ENCODE data around the gene SLC8A1. TPM values are rescaled to one million over a fixed set of nuclear protein-coding genes. Genes with fewer than 3 reads are reported as not detected.

The SLC8A1 gene
- total RNA-seq, 1 donor from 2014 or later, result 6.0 TPM

GRCh38 chr2:40321016-40321623 is 130.8 kb downstream of the SLC8A1 start:
- ATAC-seq (no peak), DNase-seq (ENCODE audit: low spot score) (no peak)

DNA sequence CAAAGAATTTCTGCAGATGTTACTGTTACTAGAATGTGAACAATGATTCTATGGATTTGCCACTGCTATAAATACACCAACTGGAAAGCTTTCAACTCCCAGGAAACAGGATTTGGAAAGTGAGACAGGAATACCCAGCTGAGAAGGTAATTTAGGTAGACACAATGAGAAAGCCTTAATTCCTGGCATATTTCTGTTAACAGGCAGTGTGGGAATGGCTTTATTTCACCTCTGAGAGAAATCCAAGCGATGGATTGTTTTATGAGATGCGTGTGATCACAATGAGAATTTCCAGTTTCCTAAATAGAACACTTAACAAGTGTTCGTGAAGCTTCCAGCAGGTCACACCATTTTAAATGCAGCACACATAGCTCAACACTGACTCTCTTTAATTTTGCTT is 133.0 kb downstream of the SLC8A1 start:
- DNase-seq (ENCODE audit: low spot score) (no peak), ATAC-seq (no peak)

DNA sequence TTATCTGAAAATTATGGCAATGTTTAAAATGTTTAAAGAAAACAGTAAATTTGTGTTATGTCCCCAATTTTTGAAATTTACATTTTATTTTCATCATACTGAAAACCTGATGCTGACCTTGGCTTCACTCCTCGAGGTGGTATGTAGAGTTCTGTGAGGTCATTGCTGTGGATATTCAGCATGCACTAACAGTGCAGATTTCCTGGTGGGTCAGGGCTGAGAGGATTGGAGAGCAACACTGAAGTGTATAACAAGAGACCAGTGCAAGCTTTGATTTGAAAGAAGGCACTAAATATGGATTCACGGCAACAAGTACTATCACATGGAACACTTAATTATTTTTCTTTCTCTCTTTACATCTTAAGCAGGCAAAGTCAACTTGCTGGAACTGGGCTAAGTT is 134.1 kb downstream of the SLC8A1 start:
- no peak for DNase-seq (ENCODE audit: low spot score)
- no peak for ATAC-seq

GRCh38 chr2:40317046-40317445 is 134.8 kb downstream of the SLC8A1 start:
- no peak for DNase-seq (ENCODE audit: low spot score)
- ATAC-seq, result no peak

DNA sequence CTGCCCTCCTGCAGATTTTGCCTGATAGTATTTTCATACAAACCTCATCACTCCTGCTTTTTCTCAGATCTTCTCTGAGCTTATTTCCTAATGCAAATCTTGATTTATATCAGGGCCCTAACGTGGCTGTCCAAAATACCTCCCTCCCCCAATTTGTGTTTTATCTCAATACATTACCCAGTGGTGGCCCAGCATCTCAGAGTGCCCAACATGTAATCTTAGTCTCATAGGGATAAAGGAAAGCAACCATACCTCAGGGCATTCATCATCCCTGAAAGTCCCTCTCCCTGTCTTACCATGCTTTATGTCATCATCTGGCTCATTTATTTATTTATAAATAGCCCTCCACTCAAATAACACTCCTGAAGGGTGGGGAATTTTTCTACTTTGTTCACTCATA is 135.3 kb downstream of the SLC8A1 start:
- no peak for ATAC-seq

DNA sequence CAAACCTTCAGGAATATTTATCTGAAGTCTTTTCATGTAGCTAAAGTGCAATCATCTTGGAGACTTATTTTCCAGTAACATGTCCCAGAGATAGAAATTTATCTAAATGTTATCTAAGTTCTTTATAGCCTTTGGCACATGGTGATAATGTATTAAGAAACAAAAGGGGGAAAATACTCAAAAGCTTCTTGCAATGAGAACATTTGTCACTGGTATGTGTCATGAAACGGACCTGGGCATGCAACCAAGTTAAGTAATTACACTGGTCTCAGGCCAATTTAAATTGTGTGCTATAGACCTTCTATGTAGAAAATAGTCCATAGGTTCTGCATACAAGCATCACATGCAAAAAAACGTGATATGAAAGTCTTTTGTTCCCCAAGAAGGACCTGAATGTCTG is 136.2 kb downstream of the SLC8A1 start:
- no peak for ATAC-seq
- DNase-seq (ENCODE audit: low spot score), result no peak

More for the DNA sequence above, 135.3 kb downstream of the SLC8A1 start:
- no peak for DNase-seq (ENCODE audit: low spot score)

- DNase-seq (ENCODE audit: low spot score) (no peak), ATAC-seq (no peak)
These were observed 140.9 kb downstream of the SLC8A1 start for GRCh38 chr2:40311026-40311425.

GRCh38 chr2:40310303-40310702 is 141.6 kb downstream of the SLC8A1 start:
- ATAC-seq (no peak), DNase-seq (ENCODE audit: low spot score) (no peak)

DNA sequence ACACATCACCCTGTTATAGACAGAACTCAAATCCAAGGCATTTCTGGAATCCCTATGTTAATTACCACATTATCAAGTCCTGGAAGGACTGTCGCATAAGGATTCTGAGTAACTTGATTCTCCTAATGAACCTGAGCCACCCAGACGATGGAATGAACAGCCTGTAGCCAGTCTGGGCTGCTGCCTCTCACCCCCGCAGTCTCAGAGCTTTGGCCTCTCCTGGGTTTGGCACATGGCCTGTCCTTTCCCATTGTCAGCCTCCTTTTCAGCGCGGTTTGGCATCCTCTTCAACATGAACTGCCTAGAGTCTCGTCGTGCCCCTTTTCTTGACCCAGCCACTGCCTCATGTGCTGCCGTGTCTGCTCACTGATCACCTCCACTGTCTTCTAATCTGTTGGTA is 147.6 kb downstream of the SLC8A1 start:
- DNase-seq (ENCODE audit: low spot score) (no peak), ATAC-seq (no peak)

- no peak for ATAC-seq
- no peak for DNase-seq (ENCODE audit: low spot score)
These were observed 148.1 kb downstream of the SLC8A1 start for GRCh38 chr2:40303746-40304145.

GRCh38 chr2:40302751-40303325 is 149.1 kb downstream of the SLC8A1 start:
- ATAC-seq, result no peak

GRCh38 chr2:40300391-40300790 is 151.5 kb downstream of the SLC8A1 start:
- ATAC-seq (no peak), DNase-seq (ENCODE audit: low spot score) (no peak)

More at GRCh38 chr2:40302751-40303325, 149.1 kb downstream of the SLC8A1 start:
- no peak for DNase-seq (ENCODE audit: low spot score)

- ATAC-seq, result no peak
These were observed 152.1 kb downstream of the SLC8A1 start for GRCh38 chr2:40299781-40300180.

GRCh38 chr2:40299173-40299572 is 152.7 kb downstream of the SLC8A1 start:
- DNase-seq (ENCODE audit: low spot score) (no peak), ATAC-seq (no peak)

More at GRCh38 chr2:40299781-40300180, 152.1 kb downstream of the SLC8A1 start:
- no peak for DNase-seq (ENCODE audit: low spot score)

DNA sequence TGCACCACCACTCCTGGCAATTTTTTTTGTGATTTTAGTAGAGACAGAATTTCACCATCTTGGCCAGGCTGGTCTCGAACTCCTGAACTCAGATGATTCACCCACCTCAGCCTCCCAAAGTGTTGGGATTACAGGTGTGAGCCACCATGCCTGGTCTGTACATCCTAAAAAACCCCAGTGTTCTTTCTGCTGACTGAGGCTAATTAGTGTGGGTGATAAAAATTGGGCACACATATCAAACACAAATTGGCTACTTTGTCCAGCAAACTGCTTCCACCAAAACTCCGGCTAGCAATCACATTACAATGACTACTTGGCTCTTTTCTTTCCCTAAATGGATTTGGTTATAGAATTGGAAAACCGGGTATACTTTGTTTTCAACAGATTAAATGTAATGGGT is 153.9 kb downstream of the SLC8A1 start:
- no peak for DNase-seq (ENCODE audit: low spot score)
- no peak for ATAC-seq

DNA sequence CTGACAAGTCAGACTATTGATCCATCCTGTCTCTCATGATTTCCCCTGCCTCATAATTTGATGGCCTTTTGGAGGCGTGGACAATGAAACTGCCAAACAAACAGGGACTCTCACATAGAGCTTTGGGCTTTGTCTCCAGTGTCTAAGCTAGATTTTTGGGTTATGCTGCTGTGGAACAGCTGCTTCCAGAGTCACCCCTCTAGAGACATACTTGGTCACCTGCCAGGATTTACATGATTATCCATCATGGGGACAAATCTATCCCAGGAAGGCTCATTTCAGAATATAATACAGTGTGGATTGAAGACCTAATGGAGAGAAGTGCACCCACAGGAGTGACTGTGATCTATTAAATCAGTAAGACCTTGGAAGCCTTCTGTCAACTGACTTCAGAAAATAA is 159.6 kb downstream of the SLC8A1 start:
- ATAC-seq (no peak), DNase-seq (ENCODE audit: low spot score) (no peak)

DNA sequence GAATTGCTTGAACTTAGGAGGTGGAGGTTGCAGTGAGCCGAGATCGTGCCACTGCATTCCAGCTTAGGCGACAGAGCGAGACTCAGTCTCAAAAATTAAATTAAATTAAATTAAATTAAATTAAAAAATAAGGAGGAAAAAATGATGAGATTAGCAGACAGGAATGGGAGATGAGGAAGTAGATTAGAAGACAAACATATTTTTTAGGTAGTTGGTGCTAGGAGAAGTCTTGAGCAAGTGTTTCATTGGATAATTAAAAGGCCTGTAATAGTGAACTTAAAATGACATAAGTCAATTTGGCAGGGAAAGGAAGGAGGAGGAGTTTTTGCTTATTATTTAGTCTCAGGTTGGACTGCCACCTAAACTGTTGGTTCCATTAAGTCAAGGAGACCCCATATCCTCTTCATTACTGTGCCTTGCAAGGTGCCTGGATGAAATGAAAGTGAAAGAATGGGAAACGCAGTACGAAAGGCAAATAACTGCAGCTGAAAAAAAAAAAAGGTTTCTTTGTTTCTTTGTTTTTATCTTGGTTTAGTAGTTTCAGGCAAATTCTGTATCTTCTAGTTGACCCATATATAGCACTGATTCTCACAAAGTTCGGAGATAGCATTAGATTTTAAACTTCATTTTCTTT is 162.0 kb downstream of the SLC8A1 start:
- ATAC-seq (no peak), DNase-seq (ENCODE audit: low spot score) (no peak)

- ATAC-seq (no peak), DNase-seq (ENCODE audit: low spot score) (no peak)
These were observed 164.1 kb downstream of the SLC8A1 start for GRCh38 chr2:40287773-40288172.

DNA sequence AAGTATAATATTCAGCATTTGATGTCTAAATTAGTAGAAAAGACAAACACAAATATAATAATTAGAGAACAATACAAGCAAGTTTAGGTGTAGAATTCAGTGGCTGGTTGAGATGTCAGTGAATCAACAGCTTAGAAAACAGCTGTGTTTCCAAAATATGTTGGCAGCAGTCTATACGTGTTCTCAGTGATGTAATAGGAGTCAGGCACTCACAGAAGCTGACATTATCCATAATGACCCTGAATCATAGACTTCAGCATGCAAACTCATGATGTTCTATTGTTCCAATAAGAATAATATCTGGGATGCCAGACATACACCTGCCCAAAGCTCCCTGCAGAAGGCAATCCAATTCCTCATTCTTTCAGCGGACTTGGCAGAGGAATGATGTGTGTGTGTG is 164.7 kb downstream of the SLC8A1 start:
- DNase-seq (ENCODE audit: low spot score), result no peak
- no peak for ATAC-seq

- ATAC-seq (no peak), DNase-seq (ENCODE audit: low spot score) (no peak)
These were observed 165.2 kb downstream of the SLC8A1 start for GRCh38 chr2:40286721-40287120.

DNA sequence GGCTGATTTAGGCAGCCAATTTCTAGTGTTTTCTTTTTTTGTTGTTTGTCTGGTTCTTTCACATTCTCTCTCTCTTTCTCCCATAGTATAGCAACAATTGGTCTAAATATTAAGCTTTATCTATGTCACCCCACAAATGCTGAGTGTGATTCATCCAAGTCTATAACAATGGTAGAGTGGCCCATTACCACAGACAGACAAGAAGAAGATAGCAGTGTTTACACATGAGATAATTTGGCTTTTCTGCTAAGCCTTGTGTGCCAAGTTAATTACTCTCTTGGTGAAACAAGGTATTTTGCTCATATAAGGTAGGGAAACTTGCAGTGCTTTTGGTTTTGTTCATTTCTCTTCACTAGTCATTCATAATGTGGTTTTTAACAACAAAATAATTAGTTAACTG is 166.5 kb downstream of the SLC8A1 start:
- ATAC-seq, result no peak

DNA sequence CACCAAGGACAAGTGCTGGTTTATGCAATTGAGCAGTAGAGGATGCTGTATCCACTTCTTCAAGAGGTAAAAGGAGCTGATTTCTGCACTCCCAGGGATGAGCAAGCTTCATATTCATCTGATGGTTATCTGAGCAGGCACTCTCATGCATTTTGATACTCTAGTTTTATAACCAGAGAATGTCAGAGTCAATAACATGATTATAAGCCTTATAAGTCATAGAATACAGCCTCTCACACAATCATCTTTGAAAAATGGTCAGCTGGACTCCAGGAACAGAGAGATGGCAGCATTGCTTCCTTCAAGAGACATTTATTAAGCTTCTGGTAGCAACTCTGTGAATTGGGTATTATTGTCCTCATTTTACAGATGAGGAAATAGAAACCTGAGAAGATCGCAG is 167.1 kb downstream of the SLC8A1 start:
- DNase-seq (ENCODE audit: low spot score) (no peak), ATAC-seq (no peak)

More for the DNA sequence above, 166.5 kb downstream of the SLC8A1 start:
- DNase-seq (ENCODE audit: low spot score), result no peak
